HG03175 (cell line): ENCODE results near the gene GMDS.

Source experiments
- ATAC-seq: cut with Tn5 transposase; IDR thresholded peaks from one replicate; pipeline ENCODE4 v1.9.1; 2021; ENCODE audit warnings: mild to moderate bottlenecking, moderate library complexity; ENCODE audit not compliant: unreplicated experiment

Gene GMDS

DNA sequence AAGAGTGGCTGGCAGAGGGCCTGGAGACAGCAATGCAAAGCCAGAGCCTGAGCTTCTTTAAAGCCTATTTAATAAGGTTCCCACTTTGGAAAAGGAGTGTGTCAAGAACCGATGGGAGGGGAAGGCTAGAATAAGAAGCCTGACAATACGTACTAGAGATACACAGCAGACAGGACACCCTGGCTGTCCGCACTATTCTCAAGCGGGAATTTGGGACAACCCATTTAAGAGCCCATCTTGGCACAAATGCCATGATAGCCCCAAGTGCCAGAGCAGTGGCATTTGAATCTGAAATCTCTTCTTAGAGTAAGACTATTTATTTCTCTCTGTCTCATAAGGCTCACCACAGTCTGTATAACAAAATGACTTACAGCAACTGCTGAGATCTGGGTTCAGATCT, 3.1 kb downstream of the GMDS start:
- ATAC-seq = no peak

- ATAC-seq = no peak
Observed at GRCh38 chr6:2240961-2241360, 4.4 kb downstream of the GMDS start.

GRCh38 chr6:2237001-2237400, 8.4 kb downstream of the GMDS start:
- no peak for ATAC-seq

GRCh38 chr6:2235777-2236495, 9.5 kb downstream of the GMDS start:
- no peak for ATAC-seq

DNA sequence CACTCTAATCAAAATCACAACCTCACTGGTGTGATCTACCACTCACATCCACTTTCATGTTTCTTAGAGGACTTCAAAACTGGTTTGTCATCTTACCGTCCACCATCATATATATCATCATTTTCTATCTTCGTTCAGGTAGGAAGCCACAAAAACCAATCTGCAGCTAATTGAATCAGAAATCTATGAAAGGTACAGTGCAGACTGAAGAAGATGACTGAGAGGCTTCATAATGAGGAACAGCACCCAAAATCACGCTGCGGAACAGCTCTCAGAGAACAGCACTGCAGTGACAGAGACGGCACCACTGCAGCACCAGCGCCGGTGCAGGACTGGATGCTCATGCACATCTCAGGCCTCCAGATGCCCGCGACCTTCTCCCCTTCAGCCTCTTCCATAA, 13.0 kb downstream of the GMDS start:
- ATAC-seq = peak; percentile 74

DNA sequence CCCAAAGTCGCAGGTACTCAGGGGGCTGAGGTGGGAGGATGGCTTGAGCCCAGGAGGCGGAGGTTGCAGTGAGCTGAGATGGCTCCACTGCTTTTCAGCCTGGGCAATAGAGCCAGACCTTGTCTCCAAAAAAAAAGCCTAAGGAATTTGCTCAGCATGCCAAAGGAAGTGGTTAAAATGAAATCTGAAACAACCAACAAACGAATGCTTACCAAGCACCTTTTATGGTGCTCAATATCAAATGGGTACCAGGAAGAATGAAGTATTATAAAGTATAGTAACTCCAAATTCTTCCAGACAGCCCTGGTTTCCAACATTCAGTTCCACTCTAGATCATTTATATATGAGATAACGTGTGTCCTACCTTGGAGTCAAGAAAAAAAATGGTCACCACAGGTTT, 14.0 kb downstream of the GMDS start:
- no peak for ATAC-seq

DNA sequence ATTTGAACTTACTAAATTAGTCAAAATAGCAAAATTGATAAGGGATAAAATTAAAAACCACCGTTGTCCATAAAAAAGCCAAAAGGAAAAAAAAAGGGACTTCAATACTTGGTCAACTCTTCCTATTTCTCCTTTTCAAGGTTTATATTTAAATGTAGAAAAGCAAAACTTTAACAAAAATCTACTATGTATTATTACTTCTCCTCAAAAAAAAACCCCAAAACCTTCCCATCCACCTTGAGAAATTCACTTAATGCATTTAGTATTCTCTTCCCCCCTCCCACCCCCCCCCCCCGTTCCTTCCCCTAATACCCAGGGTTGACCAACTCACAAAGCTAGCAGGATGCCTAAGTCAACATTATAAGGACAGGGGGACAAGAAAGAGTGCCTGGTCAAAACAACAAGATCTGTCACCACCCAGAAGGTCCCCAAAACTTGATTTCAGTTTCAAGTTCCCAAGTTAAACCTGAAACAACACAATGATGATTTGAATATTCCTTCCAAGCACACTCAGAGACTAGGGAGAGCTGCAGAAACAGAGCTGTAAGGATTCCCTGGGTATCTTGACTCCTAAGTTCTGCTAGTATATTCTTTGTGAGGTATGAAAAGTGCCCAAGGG, 14.6 kb downstream of the GMDS start:
- ATAC-seq = peak; percentile 50

DNA sequence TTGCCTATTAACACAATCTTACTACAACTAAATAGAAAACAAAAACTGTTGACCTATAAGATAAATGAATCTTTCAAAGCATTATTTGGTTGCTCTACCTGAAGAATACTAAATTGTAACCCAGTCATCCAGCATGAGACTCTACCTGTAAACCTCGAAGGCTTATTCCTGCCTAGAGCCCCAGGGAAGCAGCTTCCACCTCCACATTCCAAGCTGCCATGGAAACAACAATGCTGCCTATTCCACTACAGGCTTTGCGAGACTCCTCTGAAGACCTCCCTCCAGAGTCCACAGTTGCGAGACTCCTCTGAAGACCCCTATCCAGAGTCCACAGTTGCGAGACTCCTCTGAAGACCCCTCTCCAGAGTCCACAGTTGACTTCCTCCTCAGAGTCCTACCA, 15.7 kb downstream of the GMDS start:
- ATAC-seq = no peak

DNA sequence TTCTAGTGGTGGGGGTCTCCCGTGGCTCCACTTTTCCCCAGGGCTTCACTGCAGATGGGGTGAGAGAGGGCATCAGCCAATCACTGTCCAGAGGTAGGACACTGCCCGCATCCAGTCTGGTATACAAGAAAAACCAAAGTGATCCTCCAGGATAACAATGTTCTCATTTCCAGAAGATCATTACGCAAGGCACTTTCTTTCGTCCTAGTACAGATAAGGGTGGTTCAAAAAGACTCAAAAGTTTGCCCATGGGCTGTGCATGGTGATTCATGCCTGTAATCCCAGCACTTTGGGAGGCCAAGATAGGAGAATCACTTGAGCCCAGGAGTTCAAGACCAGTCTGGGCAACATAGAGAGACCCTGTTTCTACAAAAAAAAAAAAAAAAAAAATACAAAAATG, 16.4 kb downstream of the GMDS start:
- no peak for ATAC-seq

DNA sequence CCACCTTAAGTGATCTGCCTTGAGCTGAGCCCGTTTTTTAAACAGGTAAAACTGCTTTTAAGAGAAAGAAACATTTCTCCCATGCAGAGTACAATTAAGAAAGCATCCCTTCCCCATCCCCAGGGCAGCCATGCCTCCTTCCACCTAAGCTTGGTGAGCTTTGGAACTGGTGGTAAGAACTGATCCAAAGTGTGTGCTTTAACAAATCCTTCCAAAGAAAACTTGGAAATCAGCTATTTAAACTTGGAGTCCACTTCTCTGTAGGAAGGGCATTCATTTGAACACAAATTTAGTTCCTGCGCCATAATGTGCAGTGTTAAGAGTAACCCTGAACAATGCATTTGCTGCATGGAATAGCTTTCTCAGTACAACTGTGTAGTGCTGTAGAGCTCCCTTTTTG, 17.0 kb downstream of the GMDS start:
- no peak for ATAC-seq

- ATAC-seq = no peak
Observed at GRCh38 chr6:2226775-2227174, 18.6 kb downstream of the GMDS start.

DNA sequence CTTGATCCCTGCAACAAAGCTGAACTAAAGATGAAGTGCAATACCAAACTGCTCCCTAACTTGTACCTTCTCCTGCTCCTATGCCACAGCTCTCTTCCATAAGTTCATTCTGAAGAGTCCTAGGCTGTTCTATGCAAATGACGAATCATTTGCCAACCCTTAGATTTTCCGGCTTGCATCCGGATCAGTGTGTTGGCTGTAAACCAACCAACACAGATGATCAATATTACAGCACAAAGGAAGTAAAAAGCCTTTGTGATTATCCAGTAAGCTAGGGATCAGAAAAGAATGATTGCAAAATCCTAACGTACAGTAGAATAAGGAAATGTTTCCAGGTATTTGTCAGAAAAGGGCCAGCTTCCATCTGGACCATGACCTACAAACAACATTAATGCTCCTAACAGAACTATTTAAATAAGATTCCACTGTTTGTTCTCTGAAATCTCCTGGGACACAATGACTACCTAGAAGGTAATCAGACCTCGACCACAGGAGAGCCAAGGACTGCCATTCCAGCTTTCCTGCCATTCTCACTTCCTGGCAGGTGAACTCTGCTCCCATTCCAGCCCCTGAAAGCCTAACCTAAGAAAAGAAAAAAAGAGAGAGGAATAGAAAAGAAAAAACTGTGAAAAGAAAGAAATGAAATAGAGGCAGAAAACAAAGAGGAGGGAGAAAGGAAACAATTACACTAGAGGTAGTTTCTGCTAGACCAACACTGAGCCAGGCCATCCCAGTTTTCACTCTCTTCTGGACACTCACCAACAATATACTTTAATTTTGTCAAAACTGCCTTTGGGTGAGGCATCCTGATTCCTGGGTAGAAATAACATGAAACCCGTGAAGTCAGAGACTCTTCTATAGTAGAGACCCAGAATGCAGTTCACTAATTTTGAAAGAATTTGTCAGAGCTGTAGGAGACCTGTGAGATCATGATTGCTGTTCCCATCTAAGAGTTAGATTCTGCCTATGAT, 19.7 kb downstream of the GMDS start:
- ATAC-seq = no peak

DNA sequence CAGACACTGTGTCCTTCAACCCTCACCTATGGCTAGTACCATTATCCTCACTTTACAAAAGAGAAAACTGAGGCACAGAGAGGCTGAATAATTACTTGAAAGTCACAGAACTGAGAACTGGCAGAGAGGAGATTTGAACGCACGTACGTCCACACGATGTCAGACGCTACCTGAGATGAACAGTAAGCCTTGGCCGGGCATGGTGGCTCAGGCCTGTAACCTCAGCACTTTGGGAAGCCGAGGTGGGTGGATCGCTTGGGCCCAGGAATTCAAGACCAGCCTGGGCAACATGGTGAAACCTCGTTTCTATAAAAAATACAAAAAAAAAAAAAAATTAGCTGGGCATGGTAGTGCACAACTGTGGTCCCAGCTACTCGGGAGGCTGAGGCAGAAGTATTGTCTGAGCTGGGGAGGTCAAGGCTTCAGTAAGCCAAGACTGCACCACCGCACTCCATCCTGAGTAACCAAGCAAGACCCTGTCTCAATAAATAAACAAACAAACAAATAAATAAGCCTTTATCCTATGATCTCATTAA, 20.5 kb downstream of the GMDS start:
- no peak for ATAC-seq

DNA sequence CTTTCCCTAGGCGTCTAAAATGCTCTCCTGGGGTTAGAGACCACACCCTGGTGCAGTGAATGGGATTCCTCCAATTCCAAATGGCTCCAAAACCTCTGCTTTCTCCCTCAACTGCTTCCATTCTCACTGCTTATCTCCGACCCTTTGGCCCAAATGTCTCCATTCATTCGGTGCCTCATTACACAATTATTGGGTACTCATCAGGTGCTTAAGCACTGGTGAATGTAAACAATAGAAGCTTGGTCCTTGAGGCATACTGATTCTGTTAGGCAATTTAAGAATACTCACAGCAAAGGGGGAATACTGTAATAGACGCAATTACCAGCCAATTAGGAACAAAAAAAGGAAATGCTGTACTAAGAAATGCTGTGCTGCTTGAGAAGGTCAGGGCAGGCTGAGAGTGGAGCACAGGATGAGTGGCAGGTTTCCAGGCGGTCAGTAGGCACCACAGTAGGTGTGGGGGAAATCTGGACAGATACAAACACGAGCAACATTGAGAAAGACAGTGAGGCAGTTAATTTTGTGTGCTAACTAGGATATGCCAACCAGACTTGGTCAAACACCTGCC, 23.0 kb downstream of the GMDS start:
- ATAC-seq = peak; percentile 23

DNA sequence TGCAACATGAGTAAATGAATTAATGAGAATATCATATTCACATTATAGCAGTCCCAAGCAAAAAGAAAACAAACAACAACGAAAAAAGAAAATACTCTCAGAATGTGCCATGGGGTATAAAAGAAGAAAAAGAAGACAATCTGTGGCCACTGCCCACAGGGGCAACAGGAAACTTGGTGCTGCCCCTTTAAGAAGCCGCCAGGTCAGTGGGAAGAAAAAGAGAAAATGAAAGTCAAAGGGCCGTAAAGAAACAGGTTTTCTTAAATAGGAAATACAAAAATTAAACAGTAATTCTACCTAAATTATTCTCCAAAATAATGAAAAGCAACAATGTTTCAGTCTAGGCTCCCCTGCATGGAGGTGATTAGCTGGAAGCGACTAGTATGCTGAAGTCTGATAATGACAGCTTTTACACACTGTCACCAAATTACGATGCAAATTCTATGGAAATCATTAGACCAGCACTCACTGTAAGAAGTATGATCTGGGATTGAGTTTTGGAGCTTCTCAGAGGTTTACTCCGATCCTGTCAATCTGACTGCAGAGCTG, 23.6 kb downstream of the GMDS start:
- peak; percentile 66 for ATAC-seq

GRCh38 chr6:2220154-2220553, 25.3 kb downstream of the GMDS start:
- ATAC-seq = no peak

- no peak for ATAC-seq
Observed at GRCh38 chr6:2218866-2219265, 26.5 kb downstream of the GMDS start.

- no peak for ATAC-seq
Observed at GRCh38 chr6:2216794-2217383, 28.5 kb downstream of the GMDS start.

GRCh38 chr6:2215342-2215741, 30.1 kb downstream of the GMDS start:
- ATAC-seq = no peak

GRCh38 chr6:2213086-2213485, 32.3 kb downstream of the GMDS start:
- no peak for ATAC-seq
